K562 (cell line): ENCODE results near the gene THOP1. TPM values are rescaled to one million over a fixed set of nuclear protein-coding genes. Genes with fewer than 3 reads are reported as not detected.
A peak's percentile ranks its signal among the peaks of the same experiment; 100 is the strongest.

Experiments
- ATF2 ChIP-seq: sonication (generic); formaldehyde crosslinking; IDR thresholded peaks from 2 replicates; pipeline ENCODE4 v1.8.1; 2022; ENCODE audit warnings: missing genetic modification reagents
- DNMT1 ChIP-seq: fragments of 450-650 bp; IDR thresholded peaks from 2 replicates; pipeline ENCODE4 v1.6.1; 2016; ENCODE audit warnings: antibody characterized with exemption, mild to moderate bottlenecking
- ELK1 ChIP-seq: sonication (generic); formaldehyde crosslinking; IDR thresholded peaks from 2 replicates; pipeline ENCODE4 v1.8.1; 2022; ENCODE audit warnings: missing genetic modification reagents
- HDAC3 ChIP-seq: fragments of 450-650 bp; IDR thresholded peaks from 2 replicates; pipeline ENCODE4 v1.6.1; 2018; ENCODE audit warnings: borderline replicate concordance, mild to moderate bottlenecking, moderate library complexity; ENCODE audit not compliant: partially characterized antibody
- HNRNPLL ChIP-seq: fragments of 200-400 bp; formaldehyde crosslinking; IDR thresholded peaks from 2 replicates; pipeline ENCODE4 v1.6.1; 2017; ENCODE audit warnings: low read length, low read depth, mild to moderate bottlenecking; ENCODE audit not compliant: poor library complexity, severe bottlenecking
- L3MBTL2 ChIP-seq: fragments of 450-650 bp; IDR thresholded peaks from 2 replicates; pipeline ENCODE4 v1.6.1; 2016; ENCODE audit warnings: mild to moderate bottlenecking, moderate library complexity
- MAFF ChIP-seq: IDR thresholded peaks from 2 replicates; pipeline ENCODE4 v1.6.1; 2012; ENCODE audit warnings: low read length, improper control_type of control experiment
- MTA2 ChIP-seq: fragments of 450-650 bp; IDR thresholded peaks from 2 replicates; pipeline ENCODE4 v1.6.1; 2016; ENCODE audit warnings: low read depth
- MYC ChIP-seq, 2 experiments: fragments of 250-450 bp in 1 of 2; sonication (Bioruptor Pico) in 1 of 2; IDR thresholded peaks; 2 replicates each; pipeline versions ENCODE4 v1.5.1 to v1.6.1; 2012 to 2021; ENCODE audit warnings: low read depth in 2 of 2, borderline replicate concordance in 1 of 2, improper control_type of control experiment in 1 of 2, low read length in 1 of 2, mild to moderate bottlenecking in 1 of 2, moderate library complexity in 1 of 2
- POLR2AphosphoS5 ChIP-seq: IDR thresholded peaks from 2 replicates; pipeline ENCODE4 v1.6.1; 2011; ENCODE audit warnings: mild to moderate bottlenecking, low read depth, low read length, moderate library complexity; ENCODE audit not compliant: control insufficient read depth, insufficient read depth
- POLR2G ChIP-seq: fragments of 200-400 bp; formaldehyde crosslinking; IDR thresholded peaks from 2 replicates; pipeline ENCODE4 v1.6.1; 2017; ENCODE audit warnings: low read depth, mild to moderate bottlenecking, antibody characterized with exemption, low read length, moderate library complexity
- PPARD ChIP-seq: fragments of 250-450 bp; sonication (Bioruptor Pico); IDR thresholded peaks from 2 replicates; pipeline ENCODE4 v1.8.0; 2022; ENCODE audit warnings: inconsistent platforms, mild to moderate bottlenecking, moderate library complexity
- PRMT5 ChIP-seq: sonication (generic); formaldehyde crosslinking; IDR thresholded peaks from 2 replicates; pipeline ENCODE4 v1.5.0; 2020; ENCODE audit warnings: missing genetic modification reagents
- SPI1 ChIP-seq: IDR thresholded peaks from 2 replicates; pipeline ENCODE4 v1.6.1; 2011; ENCODE audit warnings: low read depth, low read length, control low read depth, borderline replicate concordance
- ZBTB5 ChIP-seq: fragments of 450-650 bp; IDR thresholded peaks from 2 replicates; pipeline ENCODE4 v1.6.1; 2017; ENCODE audit warnings: antibody characterized with exemption
- ZNF184 ChIP-seq: sonication (generic); formaldehyde crosslinking; IDR thresholded peaks from 2 replicates; pipeline ENCODE4 v1.5.0; 2020; ENCODE audit warnings: missing genetic modification reagents
- ZNF23 ChIP-seq: fragments of 250-450 bp; sonication (Bioruptor Pico); IDR thresholded peaks from 2 replicates; pipeline ENCODE4 v1.4.0; 2020; ENCODE audit warnings: mild to moderate bottlenecking
- ZNF280A ChIP-seq: fragments of 450-650 bp; IDR thresholded peaks from 2 replicates; pipeline ENCODE4 v1.6.1; 2018; ENCODE audit warnings: mild to moderate bottlenecking, low read depth; ENCODE audit not compliant: partially characterized antibody
- polyA plus RNA-seq, 8 experiments: library from polyadenylated mRNA; depleted of rRNA in 4 of 8; stranded (reverse) in 5 of 8; unstranded in 3 of 8; fragments of >200 nt; fragmentation: Nextera tagmentation in 2 of 8; fragmentation: Illumina TruSeq in 1 of 8; extraction: Ambion mirVana in 2 of 8; extraction: Trizol in 1 of 8; gene quantifications; 2 replicates each; pipeline versions ENCODE4 v1.2.1 to v1.2.3, GENCODE V29; 2011 to 2014; ENCODE audit warnings: inconsistent platforms in 1 of 8, missing spikeins in 1 of 8
- total RNA-seq, 7 experiments: library from RNA; depleted of rRNA in 6 of 7; stranded (reverse); fragments of >200 nt in 6 of 7; fragmentation: Illumina TruSeq in 2 of 7; extraction: Trizol in 2 of 7; gene quantifications; 2 replicates each; pipeline versions ENCODE4 v1.2.1 to v1.2.3, GENCODE V29; 2011 to 2021; ENCODE audit warnings: low replicate concordance in 1 of 7

THOP1 gene
- total and polyA plus RNA-seq, 9 of the 15 experiments (the other 6 are each of a cell fraction or from before 2014, with no cell fraction given), result 1.3 to 255 (median 96.1) TPM

DNA sequence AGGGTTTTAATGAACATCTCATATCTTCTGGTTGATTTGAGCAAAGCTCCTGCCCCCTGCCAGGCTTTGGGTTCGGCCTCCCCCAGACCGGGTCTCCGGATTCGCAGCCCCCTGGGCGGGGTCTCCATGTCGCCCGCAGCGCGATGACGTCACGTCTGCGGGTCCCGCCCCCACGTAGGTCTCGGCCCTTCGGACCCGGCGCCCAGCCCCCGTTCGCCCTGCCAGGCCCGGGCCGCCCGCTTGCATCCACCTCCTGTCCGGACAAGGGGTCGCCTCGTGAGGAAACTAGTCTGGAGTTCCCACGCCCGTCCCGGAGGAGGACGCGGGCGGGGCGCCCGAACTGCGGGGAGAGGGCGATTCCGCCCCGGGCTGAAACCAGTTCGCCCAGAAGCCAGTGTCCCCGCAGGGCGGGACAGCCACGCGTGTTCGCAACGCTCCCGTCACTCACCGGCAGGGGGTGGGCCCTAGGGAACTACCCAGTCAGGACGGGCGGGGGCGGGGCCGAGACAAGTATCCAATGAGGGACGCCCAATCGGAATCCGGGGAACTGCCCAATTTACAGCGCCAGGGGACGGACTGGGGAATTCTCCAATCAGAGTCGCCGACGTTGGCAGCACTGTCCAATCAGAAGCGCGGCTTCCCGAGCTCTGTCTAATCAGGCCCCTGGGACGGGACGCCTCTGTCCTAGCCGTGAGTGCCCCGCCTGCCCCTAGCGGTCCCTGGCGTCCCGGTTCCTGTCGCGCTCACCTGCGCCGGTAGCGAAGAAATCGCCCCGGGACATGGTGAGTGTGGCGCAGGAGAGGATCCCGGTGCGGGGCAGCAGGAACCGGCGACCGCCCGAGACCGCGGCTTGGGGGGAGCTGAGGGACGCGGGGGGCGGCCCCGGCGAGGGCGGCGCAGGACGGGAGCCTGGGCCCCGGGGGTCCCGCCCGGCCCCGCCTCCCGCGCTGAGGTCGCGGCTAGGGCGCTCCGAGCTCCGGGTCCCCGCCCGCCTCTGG lies 55.8 kb downstream of the THOP1 start, which contains the start of gene ZNF555 (continued):
- peak; percentile 89 for TF ChIP-seq L3MBTL2
- peak; percentile 66 for TF ChIP-seq MTA2
- TF ChIP-seq MAFF, result no peak
- TF ChIP-seq MYC (IDR thresholded peaks at IDR 0.05; ENCODE audit: low read depth, low read length), result peak; percentile 72; the same call in 1 of the 2 replicates
- peak; percentile 77; the same call in 1 of the 2 replicates for TF ChIP-seq MYC (CRISPR knock-in tag; IDR thresholded peaks at IDR 0.05; ENCODE audit: borderline replicate concordance, low read depth)
- TF ChIP-seq SPI1, result 0 out of 2 replicates have a peak, but pooled peaks have one; percentile 3
- no peak for TF ChIP-seq ZBTB5
- no peak for TF ChIP-seq ZNF184 (CRISPR knock-in tag)
- TF ChIP-seq ZNF23, result no peak
- TF ChIP-seq PRMT5 (CRISPR knock-in tag), result no peak
- TF ChIP-seq ELK1, result no peak
- 0 out of 2 replicates have a peak, but pooled peaks have one; percentile 20 for TF ChIP-seq POLR2AphosphoS5
- TF ChIP-seq ATF2 (CRISPR knock-in tag), result peak; percentile 87; the same call in 1 of the 2 replicates
- peak; percentile 74 for TF ChIP-seq POLR2G
- no peak for TF ChIP-seq HDAC3
- peak; percentile 32 for TF ChIP-seq HNRNPLL
- no peak for TF ChIP-seq PPARD
- TF ChIP-seq DNMT1, result no peak
- TF ChIP-seq ZNF280A, result no peak
